ENCODE data around the gene CHERP.

DNA sequence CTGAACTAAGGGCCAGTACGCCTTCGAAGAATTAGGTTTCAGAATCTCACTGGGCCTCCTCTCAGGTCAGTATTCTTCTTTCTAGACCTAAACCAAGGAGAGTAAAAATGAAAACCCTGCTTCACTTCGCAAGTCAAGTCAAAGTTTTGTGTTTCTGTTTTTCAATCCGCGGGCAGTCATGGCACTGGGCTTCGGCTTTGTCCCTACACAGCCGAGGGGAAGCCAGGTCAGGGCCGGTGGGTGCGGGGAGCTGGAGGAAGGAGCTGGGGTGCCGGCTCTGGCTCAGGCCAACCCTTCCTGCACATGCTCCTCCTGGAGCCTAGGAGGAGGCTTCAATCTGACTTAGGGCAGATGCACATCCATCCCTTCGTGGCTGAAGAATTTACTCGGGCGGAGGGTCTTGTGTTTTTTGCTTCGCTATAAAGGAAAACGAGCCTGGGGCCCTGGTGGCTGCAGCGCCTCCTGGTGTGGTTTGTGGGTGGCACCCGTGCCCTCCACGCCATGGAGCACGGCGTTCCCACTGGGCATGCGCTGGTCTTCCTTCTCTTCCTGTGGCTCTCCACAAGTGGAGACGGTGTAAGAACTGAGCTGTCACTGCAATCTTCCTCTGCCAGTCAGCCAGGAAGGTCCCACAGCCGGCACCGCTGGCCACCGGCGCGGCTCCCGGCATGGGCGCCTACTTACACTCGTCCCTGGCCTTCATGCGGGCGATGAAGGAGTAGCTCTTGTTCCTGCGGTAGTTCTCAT, 23.6 kb downstream of the CHERP start:
- TF ChIP-seq, protein P1, sequence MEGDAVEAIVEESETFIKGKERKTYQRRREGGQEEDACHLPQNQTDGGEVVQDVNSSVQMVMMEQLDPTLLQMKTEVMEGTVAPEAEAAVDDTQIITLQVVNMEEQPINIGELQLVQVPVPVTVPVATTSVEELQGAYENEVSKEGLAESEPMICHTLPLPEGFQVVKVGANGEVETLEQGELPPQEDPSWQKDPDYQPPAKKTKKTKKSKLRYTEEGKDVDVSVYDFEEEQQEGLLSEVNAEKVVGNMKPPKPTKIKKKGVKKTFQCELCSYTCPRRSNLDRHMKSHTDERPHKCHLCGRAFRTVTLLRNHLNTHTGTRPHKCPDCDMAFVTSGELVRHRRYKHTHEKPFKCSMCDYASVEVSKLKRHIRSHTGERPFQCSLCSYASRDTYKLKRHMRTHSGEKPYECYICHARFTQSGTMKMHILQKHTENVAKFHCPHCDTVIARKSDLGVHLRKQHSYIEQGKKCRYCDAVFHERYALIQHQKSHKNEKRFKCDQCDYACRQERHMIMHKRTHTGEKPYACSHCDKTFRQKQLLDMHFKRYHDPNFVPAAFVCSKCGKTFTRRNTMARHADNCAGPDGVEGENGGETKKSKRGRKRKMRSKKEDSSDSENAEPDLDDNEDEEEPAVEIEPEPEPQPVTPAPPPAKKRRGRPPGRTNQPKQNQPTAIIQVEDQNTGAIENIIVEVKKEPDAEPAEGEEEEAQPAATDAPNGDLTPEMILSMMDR (IDR thresholded peaks at IDR 0.05): no peak
- TF ChIP-seq POLR2AphosphoS5 (IDR thresholded peaks at IDR 0.05) (no peak), POLR2A (IDR thresholded peaks at IDR 0.05) (no peak)
